Measurements from ENCODE around the gene WFDC1. TPM values are rescaled to one million over a fixed set of nuclear protein-coding genes. Genes with fewer than 3 reads are reported as not detected.

Gene WFDC1
- total and polyA plus RNA-seq, 7 donors, result 3.0 to 173 (median 15.3) TPM

GRCh38 chr16:84356176-84356575 is 61.5 kb downstream of the WFDC1 start:
- Histone ChIP-seq H3K27ac (no peak overlapping the region), H3K27me3 (no peaks in the 10 kb centered on the region), H3K4me3 (no peak overlapping the region), H3K4me1 (peaks cover 0 to 8% (median 0%) of the 10 kb centered on the region in 4 donors), H3K9me3 (no peaks in the 10 kb centered on the region), H3K36me3 (no peaks in the 10 kb centered on the region)
- intact Hi-C loops (cut with DNase I), result no loop called here
- TF ChIP-seq POLR2AphosphoS5 (IDR thresholded peaks at IDR 0.05) (no peak), EP300 (IDR thresholded peaks at IDR 0.05) (no peak), POLR2A (IDR thresholded peaks at IDR 0.05) (no peak), CTCF (IDR thresholded peaks at IDR 0.05) (no peak)
- no peak for DNase-seq
- WGBS, 2 donors, result 76 to 81% methylated on average over 10 of the region's 10 CpGs

- Histone ChIP-seq H3K4me3 (no peak overlapping the region), H3K9me3 (no peaks in the 10 kb centered on the region), H3K27ac (no peak overlapping the region), H3K27me3 (no peaks in the 10 kb centered on the region), H3K36me3 (no peaks in the 10 kb centered on the region), H3K4me1 (peaks cover 0 to 8% (median 0%) of the 10 kb centered on the region in 4 donors)
- DNase-seq, result no peak
- 35 to 69% methylated on average over 11 of the region's 11 CpGs for WGBS, 2 donors
- no peak for TF ChIP-seq EP300 (IDR thresholded peaks at IDR 0.05)
- no peak for TF ChIP-seq POLR2A (IDR thresholded peaks at IDR 0.05)
- no peak for TF ChIP-seq POLR2AphosphoS5 (IDR thresholded peaks at IDR 0.05)
- no peak for TF ChIP-seq CTCF (IDR thresholded peaks at IDR 0.05)
- intact Hi-C loops (cut with DNase I), result no loop called here
Observed at GRCh38 chr16:84356591-84357116, 62.0 kb downstream of the WFDC1 start.

- Histone ChIP-seq H3K9me3 (no peaks in the 10 kb centered on the region), H3K27ac (no peak overlapping the region), H3K4me3 (no peak overlapping the region), H3K27me3 (no peaks in the 10 kb centered on the region), H3K4me1 (peaks cover 0 to 8% (median 0%) of the 10 kb centered on the region in 4 donors), H3K36me3 (no peaks in the 10 kb centered on the region)
- 65 to 77% methylated on average over 9 of the region's 9 CpGs for WGBS, 2 donors
- DNase-seq, result no peak
- TF ChIP-seq EP300 (IDR thresholded peaks at IDR 0.05), result no peak
- no peak for TF ChIP-seq POLR2AphosphoS5 (IDR thresholded peaks at IDR 0.05)
- TF ChIP-seq POLR2A (IDR thresholded peaks at IDR 0.05), result no peak
- no peak for TF ChIP-seq CTCF (IDR thresholded peaks at IDR 0.05)
- intact Hi-C loops (cut with DNase I), result no loop called here
Observed at GRCh38 chr16:84357191-84357651, 62.5 kb downstream of the WFDC1 start.

- Histone ChIP-seq H3K4me1 (peaks cover 0 to 8% (median 0%) of the 10 kb centered on the region in 4 donors), H3K27me3 (no peaks in the 10 kb centered on the region), H3K27ac (no peak overlapping the region), H3K9me3 (no peaks in the 10 kb centered on the region), H3K36me3 (no peaks in the 10 kb centered on the region), H3K4me3 (no peak overlapping the region)
- TF ChIP-seq POLR2AphosphoS5 (IDR thresholded peaks at IDR 0.05) (no peak), EP300 (IDR thresholded peaks at IDR 0.05) (no peak), POLR2A (IDR thresholded peaks at IDR 0.05) (no peak), CTCF (IDR thresholded peaks at IDR 0.05) (no peak)
- 27 to 69% methylated on average over 14 of the region's 14 CpGs for WGBS, 2 donors
- DNase-seq, result no peak
- intact Hi-C loops (cut with DNase I), result no loop called here
Observed at GRCh38 chr16:84358601-84359295, 64.1 kb downstream of the WFDC1 start.

Data from sigmoid colon (tissue), 7 donors.